ENCODE data around the gene SCLY. TPM values are rescaled to one million over a fixed set of nuclear protein-coding genes. Genes with fewer than 3 reads are reported as not detected.
"Not testable (repeated sequence)": the region's sequence is repeated elsewhere in the genome, so short reads cannot be mapped to it uniquely, and the experiment has no call there.

Gene SCLY
- polyA plus RNA-seq, 3 donors: 9.5 to 10.6 (median 10.3) TPM

DNA sequence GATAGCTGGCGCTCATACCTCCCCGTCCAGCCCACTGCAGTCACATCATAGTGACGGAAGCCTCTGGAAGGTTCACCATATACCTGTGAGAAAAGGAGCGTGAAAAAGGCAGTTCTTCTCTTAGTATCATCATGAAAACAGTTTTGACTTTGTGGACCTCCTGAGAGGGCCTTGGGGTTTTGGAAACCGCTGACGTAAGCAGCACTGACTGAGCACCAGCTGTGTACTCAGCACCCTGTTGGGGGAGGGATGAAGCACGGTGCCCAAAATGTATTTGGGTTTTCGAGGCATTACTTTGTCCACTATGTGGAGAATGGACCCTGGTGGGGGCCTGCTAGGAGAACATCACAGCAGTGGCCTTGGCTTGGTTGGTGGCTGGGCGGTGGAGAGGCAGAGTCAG, 5.4 kb downstream of the SCLY start:
- peak overlapping the region in 1 of 7 donors; percentile 4 for H3K27ac Mint-ChIP-seq
- H3K27me3 Mint-ChIP-seq (ENCODE audit: low read depth in 3 of 3): peaks cover 0 to 3% (median 0%) of the 10 kb centered on the region in 3 donors
- peaks cover 41 to 66% of the 10 kb centered on the region in 2 donors for H3K36me3 ChIP-seq (replicated peaks in 1 of 2; ENCODE audit: control insufficient read depth in 1 of 2, insufficient read depth in 2 of 2, low read length in 2 of 2)

DNA sequence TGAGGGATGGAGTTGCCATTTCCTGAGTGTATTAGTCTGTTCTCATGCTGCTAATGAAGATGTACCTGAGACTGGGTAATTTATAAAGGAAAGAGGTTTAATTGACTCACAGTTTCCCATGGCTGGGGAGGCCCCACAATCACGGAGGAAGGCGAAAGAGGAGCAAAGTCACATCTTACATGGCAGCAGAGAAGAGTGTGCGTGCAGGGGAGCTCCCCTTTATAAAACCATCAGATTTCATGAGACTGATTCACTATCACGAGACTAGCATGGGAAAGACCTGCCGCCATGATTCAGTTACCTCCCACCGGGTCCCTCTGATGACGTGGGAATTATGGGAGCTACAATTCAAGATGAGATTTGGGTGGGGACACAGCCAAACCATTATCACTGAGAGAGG, 5.9 kb downstream of the SCLY start:
- H3K4me1 Mint-ChIP-seq; H3K9ac ChIP-seq (ENCODE audit: insufficient read depth, low read length, poor library complexity, severe bottlenecking); H3K27me3 Mint-ChIP-seq (ENCODE audit: low read depth in 3 of 3); H2AFZ ChIP-seq (ENCODE audit: insufficient read depth, low read depth, low read length, poor library complexity, severe bottlenecking); H3K79me2 ChIP-seq (ENCODE audit: insufficient read depth, low read length); H3K4me3 ChIP-seq (replicated peaks in 1 of 3; ENCODE audit: low read depth in 2 of 3, low read length in 3 of 3); H3K9me3 ChIP-seq (replicated peaks in 1 of 2; ENCODE audit: control insufficient read depth in 1 of 2, insufficient read depth in 1 of 2, low read length in 2 of 2); H3K27ac Mint-ChIP-seq; H3K4me1 ChIP-seq (ENCODE audit: control insufficient read depth in 1 of 2, insufficient read depth in 2 of 2, low read length in 2 of 2); H4K20me1 ChIP-seq (ENCODE audit: insufficient read depth, low read length); H3K27me3 ChIP-seq (ENCODE audit: control insufficient read depth in 2 of 2, insufficient read depth in 2 of 2, low read length in 2 of 2); intact Hi-C loops (cut with micrococcal nuclease); H3K4me2 ChIP-seq (replicated peaks; ENCODE audit: extremely low read depth, low read length, poor library complexity, severe bottlenecking); H3K4me3 Mint-ChIP-seq; H3K27ac ChIP-seq (ENCODE audit: low read depth in 1 of 2, low read length in 2 of 2); DNase-seq: not testable (repeated sequence)
- H3K9me3 Mint-ChIP-seq: peaks cover 0 to 11% (median 6%) of the 10 kb centered on the region in 7 donors
- H3K36me3 ChIP-seq (replicated peaks in 1 of 2; ENCODE audit: control insufficient read depth in 1 of 2, insufficient read depth in 2 of 2, low read length in 2 of 2): peaks cover 46 to 71% of the 10 kb centered on the region in 2 donors
- H3K36me3 Mint-ChIP-seq: peaks cover 50 to 70% of the 10 kb centered on the region in 2 donors
- WGBS (ENCODE audit: insufficient coverage): 96% methylated on average over 5 of the region's 7 CpGs

More for the DNA sequence above, 5.4 kb downstream of the SCLY start:
- H3K4me3 Mint-ChIP-seq: no peak overlapping the region
- 98% methylated on average over 5 of the region's 9 CpGs for WGBS (ENCODE audit: insufficient coverage)
- Histone ChIP-seq H3K9ac (ENCODE audit: insufficient read depth, low read length, poor library complexity, severe bottlenecking) (no peak overlapping the region), H3K27ac (ENCODE audit: low read depth in 1 of 2, low read length in 2 of 2) (no peak overlapping the region), H4K20me1 (ENCODE audit: insufficient read depth, low read length) (no peaks in the 10 kb centered on the region), H3K4me2 (replicated peaks; ENCODE audit: extremely low read depth, low read length, poor library complexity, severe bottlenecking) (no peak overlapping the region), H2AFZ (ENCODE audit: insufficient read depth, low read depth, low read length, poor library complexity, severe bottlenecking) (no peak overlapping the region), H3K4me1 (ENCODE audit: control insufficient read depth in 1 of 2, insufficient read depth in 2 of 2, low read length in 2 of 2) (peaks cover 9 to 11% of the 10 kb centered on the region in 2 donors), H3K4me3 (replicated peaks in 1 of 3; ENCODE audit: low read depth in 2 of 3, low read length in 3 of 3) (no peak overlapping the region), H3K27me3 (ENCODE audit: control insufficient read depth in 2 of 2, insufficient read depth in 2 of 2, low read length in 2 of 2) (no peaks in the 10 kb centered on the region), H3K9me3 (replicated peaks in 1 of 2; ENCODE audit: control insufficient read depth in 1 of 2, insufficient read depth in 1 of 2, low read length in 2 of 2) (no peaks in the 10 kb centered on the region), H3K79me2 (ENCODE audit: insufficient read depth, low read length) (no peaks in the 10 kb centered on the region)
- intact Hi-C loops (cut with micrococcal nuclease): no loop called here
- peaks cover 8% of the 10 kb centered on the region for H3K4me1 Mint-ChIP-seq
- DNase-seq: no peak
- TF ChIP-seq, protein P1, sequence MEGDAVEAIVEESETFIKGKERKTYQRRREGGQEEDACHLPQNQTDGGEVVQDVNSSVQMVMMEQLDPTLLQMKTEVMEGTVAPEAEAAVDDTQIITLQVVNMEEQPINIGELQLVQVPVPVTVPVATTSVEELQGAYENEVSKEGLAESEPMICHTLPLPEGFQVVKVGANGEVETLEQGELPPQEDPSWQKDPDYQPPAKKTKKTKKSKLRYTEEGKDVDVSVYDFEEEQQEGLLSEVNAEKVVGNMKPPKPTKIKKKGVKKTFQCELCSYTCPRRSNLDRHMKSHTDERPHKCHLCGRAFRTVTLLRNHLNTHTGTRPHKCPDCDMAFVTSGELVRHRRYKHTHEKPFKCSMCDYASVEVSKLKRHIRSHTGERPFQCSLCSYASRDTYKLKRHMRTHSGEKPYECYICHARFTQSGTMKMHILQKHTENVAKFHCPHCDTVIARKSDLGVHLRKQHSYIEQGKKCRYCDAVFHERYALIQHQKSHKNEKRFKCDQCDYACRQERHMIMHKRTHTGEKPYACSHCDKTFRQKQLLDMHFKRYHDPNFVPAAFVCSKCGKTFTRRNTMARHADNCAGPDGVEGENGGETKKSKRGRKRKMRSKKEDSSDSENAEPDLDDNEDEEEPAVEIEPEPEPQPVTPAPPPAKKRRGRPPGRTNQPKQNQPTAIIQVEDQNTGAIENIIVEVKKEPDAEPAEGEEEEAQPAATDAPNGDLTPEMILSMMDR (IDR thresholded peaks at IDR 0.05): no peak
- H3K36me3 Mint-ChIP-seq: peaks cover 47 to 65% of the 10 kb centered on the region in 2 donors
- peaks cover 0 to 10% (median 4%) of the 10 kb centered on the region in 7 donors for H3K9me3 Mint-ChIP-seq
